ENCODE measurements around the gene PDCL2. TPM values are rescaled to one million over a fixed set of nuclear protein-coding genes. Genes with fewer than 3 reads are reported as not detected.

The PDCL2 gene
- total RNA-seq, 1 experiment from 2014 or later, result not detected

GRCh38 chr4:55571806-55572205, 20.2 kb downstream of the PDCL2 start:
- no peak overlapping the region for H3T11ph ChIP-seq (ENCODE audit: low read length)
- H2AK5ac ChIP-seq (ENCODE audit: insufficient read length, low read length), result no peak overlapping the region
- no peak overlapping the region for H3K9ac ChIP-seq (ENCODE audit: extremely low read depth, insufficient read length, low read length)
- no peak overlapping the region for H2BK120ac ChIP-seq (ENCODE audit: low read depth, low read length, poor library complexity, severe bottlenecking)
- no peaks in the 10 kb centered on the region; the same call in 1 of the 2 replicates for H3K4me1 ChIP-seq (ENCODE audit: insufficient read depth, low read length)
- H3K4ac ChIP-seq (ENCODE audit: low read depth, low read length), result no peak overlapping the region
- no peaks in the 10 kb centered on the region for H4K20me1 ChIP-seq (ENCODE audit: control insufficient read depth, insufficient read depth, insufficient read length)
- peaks cover 13 to 28% (median 16%) of the 10 kb centered on the region in 3 experiments for H3K36me3 Mint-ChIP-seq (ENCODE audit: insufficient read depth in 1 of 3, low read depth in 3 of 3)
- no peaks in the 10 kb centered on the region for H3K23me2 ChIP-seq (ENCODE audit: insufficient read length, low read depth, low read length, poor library complexity, severe bottlenecking)
- H3K9me3 Mint-ChIP-seq, result peaks cover 24 to 29% of the 10 kb centered on the region in 2 experiments
- no peak overlapping the region for H3K4me3 Mint-ChIP-seq
- DNase-seq, result no peak
- H4K8ac ChIP-seq (replicated peaks; ENCODE audit: insufficient read length, low read depth, low read length), result no peak overlapping the region
- no peaks in the 10 kb centered on the region for H3K79me1 ChIP-seq (ENCODE audit: insufficient read depth, low read depth, low read length, poor library complexity, severe bottlenecking)
- no peak overlapping the region for H4K5ac ChIP-seq (ENCODE audit: insufficient read length, low read depth, low read length)
- WGBS (ENCODE audit: extremely low coverage, insufficient read length, low lambda C conversion rate), result no CpG with 5 or more reads among the region's 3 CpGs
- no peak overlapping the region for H2BK12ac ChIP-seq (ENCODE audit: insufficient read length, low read depth, low read length)
- H3K27me3 ChIP-seq (ENCODE audit: insufficient read depth, low read length), result no peaks in the 10 kb centered on the region
- no peak overlapping the region for H3K27ac Mint-ChIP-seq
- H2AFZ ChIP-seq (ENCODE audit: low read length), result no peak overlapping the region
- H3K4me2 ChIP-seq (ENCODE audit: insufficient read depth, insufficient read length, low read length), result no peak overlapping the region
- H3K9me3 ChIP-seq (ENCODE audit: control insufficient read depth, low read depth, low read length), result peaks cover under 1% of the 10 kb centered on the region
- no peak overlapping the region for H4K91ac ChIP-seq (ENCODE audit: insufficient read length, low read depth, low read length)
- H2BK20ac ChIP-seq (ENCODE audit: low read depth, low read length, poor library complexity, severe bottlenecking), result no peak overlapping the region
- H2BK5ac ChIP-seq (ENCODE audit: insufficient read length, low read length), result no peak overlapping the region
- no peaks in the 10 kb centered on the region for H3K27me3 Mint-ChIP-seq (ENCODE audit: low read depth)
- H3K14ac ChIP-seq (ENCODE audit: insufficient read depth, low read length), result no peak overlapping the region
- H3K23ac ChIP-seq (ENCODE audit: insufficient read length, low read depth, low read length), result no peak overlapping the region
- TF ChIP-seq CTCF (conservative IDR thresholded peaks at IDR 0.05), result no peak
- H3K18ac ChIP-seq (ENCODE audit: insufficient read length, low read depth, low read length), result no peak overlapping the region
- H3K79me2 ChIP-seq (ENCODE audit: insufficient read depth, low read length), result no peaks in the 10 kb centered on the region
- H2BK15ac ChIP-seq (ENCODE audit: low read depth, low read length), result no peak overlapping the region
- H3K4me1 Mint-ChIP-seq, result peaks cover 3 to 4% of the 10 kb centered on the region in 2 experiments; a peak in 1 of 4 replicates
- H3K27ac ChIP-seq (ENCODE audit: insufficient read length, low read depth, low read length), result no peak overlapping the region
- H3K56ac ChIP-seq (ENCODE audit: insufficient read length, low read depth, low read length), result no peak overlapping the region
